Activated CD4-positive, alpha-beta T cell treated with anti-CD3 and anti-CD28 coated beads, Interleukin-2, amount 50 U/mL, for 48 hours (primary cell): ENCODE measurements around the gene SLC25A27.

Experiments used
- DNase-seq, 2 experiments: peaks; one replicate each; pipeline ENCODE4 v3.0.0-alpha.2; 2020

Gene SLC25A27

DNA sequence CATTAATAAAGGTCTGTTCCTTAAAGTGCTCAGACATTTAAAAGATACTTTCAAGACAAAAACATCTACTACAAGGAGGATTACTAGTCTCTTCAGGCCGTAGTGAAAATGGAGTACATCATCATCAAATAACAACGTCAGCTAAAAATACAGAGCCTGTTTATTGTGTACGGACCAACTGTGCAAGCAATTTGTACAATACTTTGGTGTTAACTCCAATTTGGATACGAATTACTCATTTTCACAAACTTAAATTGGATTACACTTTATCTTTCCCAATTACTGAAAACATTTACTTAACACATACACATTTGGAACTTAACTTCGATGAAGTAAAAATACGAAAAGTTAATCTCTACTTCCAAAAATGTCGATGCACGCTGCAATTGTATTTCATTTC lies 959 bp upstream of the SLC25A27 start:
- no peak for DNase-seq

DNA sequence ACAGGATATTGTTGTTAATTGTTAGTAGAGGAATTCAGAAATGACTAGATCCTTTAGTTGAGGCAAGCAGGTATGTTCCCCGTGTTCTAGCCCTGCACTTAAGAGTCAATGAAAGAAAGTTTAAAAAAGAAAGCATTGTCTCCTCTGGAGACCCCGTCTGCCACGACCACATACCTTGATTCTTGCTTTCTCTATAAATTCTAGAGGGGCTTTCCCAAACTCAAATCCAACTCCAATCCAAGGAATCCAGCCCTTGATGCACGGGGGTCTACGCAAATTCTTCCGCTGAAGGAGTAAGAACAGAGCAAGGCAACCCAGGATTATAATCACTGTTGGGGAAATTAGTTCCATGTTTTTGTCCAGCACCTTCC lies 558 bp upstream of the SLC25A27 start:
- no peak for DNase-seq

DNA sequence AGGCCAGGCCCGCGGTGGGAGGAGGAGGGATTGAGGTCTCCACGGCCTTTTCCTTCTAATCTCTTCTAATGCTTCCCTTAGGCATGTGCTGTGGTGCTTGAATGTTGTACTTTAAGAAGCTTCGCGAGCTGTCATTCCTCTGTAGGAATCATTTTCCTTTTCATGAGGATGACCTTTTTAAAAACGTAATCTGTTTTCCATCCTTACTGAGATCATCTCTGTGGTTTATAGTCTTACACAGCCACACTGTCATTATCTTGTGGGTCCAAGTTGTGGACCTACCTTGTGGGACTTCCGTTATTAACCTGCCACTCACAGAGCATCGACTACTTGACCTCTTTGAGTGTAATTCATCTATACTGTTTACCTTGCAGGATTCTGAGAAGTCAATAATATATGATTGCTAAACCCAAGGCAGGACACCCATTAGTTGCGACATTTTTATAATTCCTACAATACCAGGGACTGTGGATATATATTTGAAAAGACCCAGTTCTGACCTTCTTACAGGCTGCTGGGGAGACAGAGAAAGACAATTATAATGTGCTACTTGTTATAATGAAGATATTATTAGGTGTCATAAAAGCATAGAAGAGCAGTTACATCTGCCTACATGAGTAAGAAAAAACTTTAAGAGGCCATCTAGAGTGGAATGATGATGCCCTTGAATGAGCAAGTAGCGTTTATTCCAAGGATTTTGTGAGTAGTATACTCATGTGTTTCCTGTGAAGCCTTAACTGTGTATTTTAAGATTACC lies 842 bp downstream of the SLC25A27 start:
- DNase-seq: no peak

DNA sequence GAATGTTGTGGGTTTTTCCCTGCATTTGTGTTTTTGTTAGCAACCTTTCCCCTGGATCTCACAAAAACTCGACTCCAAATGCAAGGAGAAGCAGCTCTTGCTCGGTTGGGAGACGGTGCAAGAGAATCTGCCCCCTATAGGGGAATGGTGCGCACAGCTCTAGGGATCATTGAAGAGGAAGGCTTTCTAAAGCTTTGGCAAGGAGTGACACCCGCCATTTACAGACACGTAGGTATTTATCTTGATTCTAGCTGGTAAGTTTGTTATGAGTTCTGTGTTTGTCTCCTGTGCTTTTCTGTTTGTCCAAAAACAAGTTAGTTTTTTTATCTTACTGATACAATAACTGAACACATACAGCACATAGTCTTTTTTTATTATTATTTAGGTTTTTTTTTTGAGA lies 3.0 kb downstream of the SLC25A27 start:
- no peak for DNase-seq

DNA sequence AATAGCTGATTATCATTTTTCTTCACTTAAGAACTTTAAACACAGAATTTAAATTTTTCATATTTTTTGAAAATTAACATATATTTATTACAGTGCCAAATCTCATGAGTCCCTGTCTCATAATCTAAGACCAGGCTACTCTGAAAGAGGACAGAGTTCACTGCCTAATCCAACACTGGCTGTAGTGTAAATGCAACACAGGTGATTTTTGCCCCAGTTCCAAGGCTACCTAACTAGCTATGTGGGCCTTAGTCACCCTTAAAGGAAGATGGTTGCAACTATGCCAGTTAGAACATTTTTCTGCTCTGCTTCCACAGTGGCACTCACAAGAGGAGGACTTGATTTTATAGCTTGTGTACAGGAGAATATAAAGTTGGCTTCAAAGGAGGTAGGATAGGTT lies 4.9 kb downstream of the SLC25A27 start:
- DNase-seq: no peak

DNA sequence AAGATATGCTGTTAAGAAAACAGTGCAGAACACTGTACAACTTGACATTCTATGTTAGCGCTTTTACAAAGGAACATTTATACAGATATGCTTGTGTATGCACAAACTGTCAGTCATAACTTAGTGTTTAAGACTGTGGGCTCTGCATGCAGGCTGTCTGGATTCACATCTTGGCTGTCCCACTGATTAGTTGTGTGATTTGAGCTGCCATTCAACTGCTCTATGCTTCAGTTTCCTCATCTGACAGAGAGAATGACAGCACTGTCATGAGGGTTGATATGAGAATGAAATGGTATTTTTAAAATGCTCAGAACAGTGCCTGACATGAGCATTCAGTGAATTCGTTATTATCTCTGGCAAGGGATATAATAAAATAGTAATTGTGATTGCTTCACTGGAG lies 8.7 kb downstream of the SLC25A27 start:
- DNase-seq: no peak

DNA sequence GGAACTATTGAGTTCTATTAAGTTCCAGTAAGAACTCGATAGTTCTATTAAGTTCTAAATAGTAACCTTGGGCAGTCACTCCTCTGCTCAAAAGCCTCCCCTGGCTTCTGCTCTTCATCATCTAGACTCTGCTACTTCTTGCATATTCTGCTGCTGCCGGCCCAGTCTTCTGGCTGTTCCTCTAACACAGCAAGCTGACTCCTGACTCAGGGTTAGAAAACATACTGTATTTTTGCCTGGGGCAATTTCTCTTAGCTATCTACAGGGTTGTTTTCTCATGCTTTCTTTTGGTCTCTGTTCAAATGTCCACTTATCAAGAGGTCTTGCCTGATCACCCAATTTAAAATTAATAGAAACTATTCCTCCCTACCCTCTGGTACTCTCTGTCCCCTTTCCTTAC lies 14.6 kb downstream of the SLC25A27 start:
- DNase-seq: no peak

DNA sequence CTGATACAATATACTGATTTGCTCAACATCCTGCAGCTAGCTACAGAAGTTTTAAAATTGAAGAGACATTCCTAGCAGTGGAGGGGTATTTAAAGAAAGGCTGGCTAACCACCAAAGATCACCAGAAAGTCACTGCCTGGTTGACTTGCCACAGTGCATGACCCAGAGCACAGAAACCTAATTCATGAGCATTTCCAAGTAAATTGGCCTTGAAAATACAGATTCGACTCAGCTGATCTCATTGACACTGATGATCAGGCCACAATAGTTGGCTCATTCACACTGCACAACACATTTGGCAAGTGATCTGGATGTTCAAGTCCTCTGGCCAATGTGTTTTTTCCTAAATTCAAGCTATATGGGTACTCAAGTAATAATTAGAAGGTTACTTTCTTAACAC lies 21.6 kb downstream of the SLC25A27 start:
- DNase-seq: no peak

DNA sequence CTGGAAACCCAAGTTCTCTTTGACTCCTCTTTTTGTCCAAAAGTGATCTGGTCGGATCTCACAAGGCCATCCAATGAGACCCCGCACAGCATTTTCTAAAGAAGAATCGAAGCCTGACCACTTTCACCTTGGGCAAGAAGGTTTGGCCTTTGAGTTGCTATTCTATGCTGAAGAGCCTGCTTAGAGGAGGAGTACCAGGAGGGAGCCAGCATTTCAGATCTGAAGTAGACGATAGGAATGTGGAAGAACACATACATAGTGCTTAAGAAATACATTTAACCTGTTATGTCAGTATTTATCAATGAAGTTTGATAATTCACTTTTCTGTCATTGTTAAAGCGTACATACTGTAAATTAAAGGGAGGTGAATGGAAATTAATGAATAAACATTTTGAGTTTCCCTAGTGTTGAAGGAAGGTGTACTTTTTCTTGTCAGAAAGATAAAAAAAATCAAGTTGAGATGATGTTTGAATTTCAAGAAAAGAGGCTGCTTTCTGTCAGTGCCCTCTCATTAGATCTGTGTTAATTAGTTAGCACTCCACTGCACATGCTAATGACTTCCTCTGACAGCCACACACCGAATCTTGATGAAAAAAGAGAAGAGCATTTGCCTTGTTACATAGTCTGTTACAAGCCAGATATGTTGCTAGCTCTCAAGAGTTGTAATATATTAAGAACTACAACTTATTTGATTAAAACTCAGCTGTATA lies 24.0 kb downstream of the SLC25A27 start:
- DNase-seq: no peak

DNA sequence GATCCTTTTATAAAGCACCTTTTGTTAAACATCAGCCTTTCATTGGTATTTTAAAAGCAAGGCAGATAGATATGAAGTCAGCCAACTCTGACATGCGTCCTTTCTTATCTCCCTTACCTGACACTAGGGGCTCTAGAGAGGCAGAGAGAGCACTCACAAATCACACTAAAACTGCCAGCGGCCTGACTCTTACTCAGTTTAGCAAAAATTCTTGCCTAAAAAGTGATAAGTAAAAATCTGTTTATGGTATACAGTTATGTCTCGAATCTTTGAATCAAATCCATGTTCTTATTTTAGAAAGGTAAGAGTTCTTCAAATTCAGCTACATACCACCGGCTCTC lies 24.5 kb downstream of the SLC25A27 start:
- no peak for DNase-seq

DNA sequence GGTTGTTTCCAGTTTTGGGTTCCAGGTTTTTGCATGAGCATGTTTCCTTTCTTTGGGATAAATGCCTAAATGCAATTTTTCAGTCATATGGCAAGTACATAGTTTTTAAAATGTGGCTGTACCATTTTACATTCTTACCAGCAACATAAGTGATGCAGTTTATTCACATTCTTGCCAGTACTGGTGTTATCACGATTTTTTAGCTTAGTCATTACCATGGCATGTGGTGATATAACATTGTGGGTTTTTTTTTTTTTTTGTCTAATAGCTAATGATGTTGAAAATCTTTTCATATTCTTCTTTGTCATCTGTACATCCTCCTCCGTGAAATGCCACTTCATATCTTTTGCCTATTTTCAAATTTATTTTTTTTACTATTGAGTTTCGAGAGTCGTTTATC lies 32.0 kb downstream of the SLC25A27 start:
- no peak for DNase-seq

DNA sequence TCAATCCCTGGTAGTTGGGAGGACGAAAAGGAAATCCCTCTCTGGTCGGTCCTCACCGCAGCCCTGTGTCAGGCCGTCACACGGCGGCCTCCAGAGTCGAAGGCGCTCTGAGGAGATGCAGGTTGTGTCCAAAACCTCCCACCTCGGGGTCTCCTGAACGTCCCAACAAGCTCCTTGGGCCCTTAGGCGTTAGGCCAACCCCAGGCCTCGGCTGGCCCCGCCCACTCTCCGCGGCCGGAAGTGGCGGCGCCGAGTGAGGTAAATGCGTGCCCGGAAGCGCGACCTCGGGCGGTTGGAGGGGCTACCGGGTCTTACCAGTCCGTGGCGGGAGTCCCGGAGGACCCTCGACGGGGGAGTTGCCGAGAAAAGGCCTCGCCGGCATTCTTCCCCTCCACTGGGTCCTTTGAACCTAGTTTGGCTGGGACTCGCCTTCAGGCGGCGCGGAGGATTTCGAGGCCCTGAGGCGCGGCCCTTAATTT lies 34.9 kb downstream of the SLC25A27 start, which contains the start of gene TDRD6:
Gene TDRD6 (plus strand): TSS at position 267 of the 479 bp plus-strand sequence. CDS start 244 bp downstream, outside the sequence.
- no peak for DNase-seq

DNA sequence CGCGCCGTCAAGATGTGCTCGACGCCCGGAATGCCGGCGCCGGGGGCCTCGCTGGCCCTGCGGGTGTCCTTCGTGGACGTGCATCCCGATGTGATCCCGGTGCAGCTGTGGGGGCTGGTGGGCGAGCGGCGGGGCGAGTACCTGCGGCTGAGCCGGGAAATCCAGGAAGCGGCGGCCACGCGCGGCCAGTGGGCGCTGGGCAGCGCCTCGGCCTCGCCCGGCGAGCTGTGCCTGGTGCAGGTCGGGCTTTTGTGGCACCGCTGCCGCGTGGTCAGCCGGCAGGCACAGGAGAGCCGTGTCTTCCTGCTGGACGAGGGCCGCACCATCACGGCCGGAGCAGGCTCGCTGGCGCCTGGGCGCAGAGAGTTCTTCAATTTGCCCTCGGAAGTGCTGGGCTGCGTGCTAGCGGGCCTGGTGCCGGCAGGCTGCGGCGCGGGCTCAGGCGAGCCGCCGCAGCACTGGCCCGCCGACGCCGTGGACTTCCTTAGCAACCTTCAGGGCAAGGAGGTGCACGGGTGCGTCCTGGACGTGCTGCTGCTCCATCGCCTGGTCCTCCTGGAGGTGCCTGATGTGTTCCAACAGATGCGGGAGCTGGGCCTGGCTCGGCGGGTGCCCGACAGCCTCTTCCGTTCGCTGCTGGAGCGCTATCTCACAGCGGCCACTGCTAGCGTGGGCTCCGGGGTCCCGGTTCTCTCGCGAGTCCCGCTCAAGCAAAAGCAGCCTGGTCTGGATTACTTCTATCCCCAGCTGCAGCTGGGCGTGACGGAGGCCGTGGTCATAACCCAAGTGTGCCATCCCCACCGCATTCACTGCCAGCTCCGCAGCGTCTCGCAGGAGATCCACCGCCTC lies 35.6 kb downstream of the SLC25A27 start:
- DNase-seq: no peak

DNA sequence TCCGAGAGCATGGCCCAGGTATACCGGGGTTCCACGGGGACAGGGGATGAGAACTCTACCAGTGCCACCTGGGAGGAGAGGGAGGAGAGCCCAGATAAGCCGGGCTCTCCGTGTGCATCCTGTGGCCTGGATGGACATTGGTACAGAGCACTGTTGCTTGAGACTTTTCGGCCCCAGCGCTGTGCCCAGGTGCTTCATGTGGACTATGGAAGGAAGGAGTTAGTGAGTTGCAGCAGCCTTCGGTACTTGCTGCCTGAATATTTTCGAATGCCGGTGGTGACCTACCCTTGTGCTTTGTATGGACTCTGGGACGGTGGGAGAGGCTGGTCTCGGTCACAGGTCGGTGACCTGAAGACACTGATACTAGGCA lies 36.2 kb downstream of the SLC25A27 start:
- DNase-seq: no peak

DNA sequence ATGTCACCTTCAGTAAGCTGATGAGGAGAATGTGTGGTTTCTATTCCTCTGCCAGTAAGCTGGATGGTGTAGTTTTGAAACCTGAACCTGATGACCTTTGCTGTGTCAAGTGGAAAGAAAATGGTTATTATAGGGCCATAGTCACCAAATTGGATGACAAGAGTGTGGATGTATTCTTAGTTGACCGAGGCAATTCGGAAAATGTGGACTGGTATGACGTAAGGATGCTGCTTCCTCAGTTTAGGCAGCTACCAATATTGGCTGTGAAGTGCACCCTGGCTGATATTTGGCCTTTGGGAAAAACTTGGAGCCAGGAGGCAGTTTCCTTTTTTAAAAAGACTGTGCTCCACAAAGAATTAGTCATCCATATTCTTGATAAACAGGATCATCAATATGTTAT lies 36.9 kb downstream of the SLC25A27 start:
- DNase-seq: no peak

DNA sequence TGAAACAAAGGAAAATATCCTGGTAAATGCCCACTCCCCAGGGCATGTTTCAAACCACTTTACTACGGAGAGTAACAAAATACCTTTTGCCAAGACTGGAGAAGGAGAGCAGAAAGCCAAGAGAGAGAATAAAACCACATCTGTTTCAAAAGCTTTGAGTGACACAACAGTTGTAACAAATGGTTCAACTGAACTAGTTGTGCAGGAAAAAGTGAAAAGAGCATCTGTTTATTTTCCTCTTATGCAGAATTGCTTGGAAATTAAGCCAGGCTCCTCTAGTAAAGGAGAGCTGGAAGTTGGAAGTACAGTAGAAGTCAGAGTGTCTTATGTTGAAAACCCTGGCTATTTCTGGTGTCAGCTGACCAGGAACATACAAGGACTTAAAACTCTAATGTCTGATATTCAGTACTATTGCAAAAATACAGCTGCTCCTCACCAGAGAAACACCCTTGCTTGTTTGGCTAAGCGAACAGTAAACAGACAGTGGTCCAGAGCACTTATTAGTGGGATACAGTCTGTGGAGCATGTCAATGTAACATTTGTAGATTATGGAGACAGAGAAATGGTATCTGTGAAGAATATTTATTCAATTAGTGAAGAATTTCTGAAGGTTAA lies 37.5 kb downstream of the SLC25A27 start:
- DNase-seq: no peak

DNA sequence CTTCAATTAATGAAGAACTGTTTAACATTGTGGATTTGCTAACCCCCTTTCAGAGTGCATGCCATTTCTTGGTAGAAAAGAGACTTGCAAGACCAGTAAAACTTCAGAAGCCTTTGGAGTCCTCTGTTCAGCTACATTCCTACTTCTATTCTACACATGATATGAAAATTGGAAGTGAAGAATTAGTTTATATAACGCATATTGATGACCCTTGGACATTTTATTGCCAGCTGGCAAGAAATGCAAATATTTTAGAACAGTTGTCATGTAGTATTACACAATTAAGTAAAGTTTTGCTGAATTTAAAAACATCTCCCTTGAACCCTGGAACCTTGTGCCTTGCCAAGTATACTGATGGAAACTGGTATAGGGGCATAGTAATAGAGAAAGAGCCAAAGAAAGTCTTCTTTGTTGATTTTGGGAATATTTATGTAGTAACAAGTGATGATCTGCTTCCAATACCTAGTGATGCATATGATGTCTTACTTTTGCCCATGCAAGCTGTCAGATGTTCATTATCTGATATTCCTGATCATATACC lies 38.2 kb downstream of the SLC25A27 start:
- no peak for DNase-seq

DNA sequence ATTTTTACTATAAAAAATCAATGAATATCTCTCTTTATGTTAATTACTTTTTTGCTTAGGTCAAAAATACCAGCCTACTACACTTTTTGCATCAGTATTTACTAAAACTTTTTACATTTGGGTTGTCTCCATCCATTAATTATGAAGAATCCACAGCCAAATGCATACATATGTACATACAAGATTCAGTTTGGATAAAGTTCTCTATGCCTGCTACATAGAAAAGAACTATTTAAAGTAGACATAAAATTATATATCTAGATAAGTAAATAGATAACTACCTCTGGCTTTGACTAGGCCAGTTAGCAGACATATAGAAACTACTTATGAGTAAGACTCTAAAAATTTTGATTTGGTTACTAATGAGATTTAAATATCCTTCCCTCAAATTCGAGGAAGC lies 47.2 kb downstream of the SLC25A27 start:
- DNase-seq: no peak

DNA sequence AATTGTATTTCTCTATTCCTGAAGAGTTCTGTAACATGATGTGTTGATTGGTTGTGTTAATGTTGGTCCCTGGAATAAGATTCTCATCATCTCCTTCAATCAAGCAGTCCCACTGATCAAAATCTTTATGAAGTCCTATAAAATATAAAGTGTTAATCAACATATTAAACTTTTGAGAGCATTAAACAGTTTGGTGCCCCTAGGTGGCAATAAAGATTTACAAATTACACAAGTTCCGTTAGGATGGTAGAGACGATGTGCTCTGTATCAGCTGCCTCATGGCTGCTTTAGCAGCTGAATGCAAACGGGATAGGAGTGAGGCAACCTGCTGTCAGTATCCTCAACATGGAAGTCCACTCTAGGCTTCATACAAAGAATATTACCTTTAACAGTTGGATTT lies 51.8 kb downstream of the SLC25A27 start:
- DNase-seq: no peak

DNA sequence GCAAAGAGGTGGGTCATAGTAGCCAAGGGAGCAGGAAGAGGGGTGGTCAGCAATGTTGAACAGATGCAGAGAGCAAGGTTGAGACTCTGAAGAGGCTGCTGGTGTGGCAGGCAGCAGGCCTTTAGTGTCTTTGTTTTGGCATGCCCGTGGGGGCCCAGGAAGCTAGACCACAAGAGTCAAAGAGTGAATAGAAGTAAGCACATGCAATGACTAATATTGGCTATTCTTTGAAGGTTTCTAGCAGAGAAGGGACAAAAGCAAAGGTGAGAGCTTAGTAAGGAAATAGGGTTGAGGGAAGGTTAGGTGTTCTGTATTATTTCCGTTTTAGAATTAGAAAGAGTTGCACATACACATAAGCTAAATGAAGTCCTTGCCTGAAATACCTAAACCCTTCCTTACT lies 53.7 kb downstream of the SLC25A27 start:
- no peak for DNase-seq

DNA sequence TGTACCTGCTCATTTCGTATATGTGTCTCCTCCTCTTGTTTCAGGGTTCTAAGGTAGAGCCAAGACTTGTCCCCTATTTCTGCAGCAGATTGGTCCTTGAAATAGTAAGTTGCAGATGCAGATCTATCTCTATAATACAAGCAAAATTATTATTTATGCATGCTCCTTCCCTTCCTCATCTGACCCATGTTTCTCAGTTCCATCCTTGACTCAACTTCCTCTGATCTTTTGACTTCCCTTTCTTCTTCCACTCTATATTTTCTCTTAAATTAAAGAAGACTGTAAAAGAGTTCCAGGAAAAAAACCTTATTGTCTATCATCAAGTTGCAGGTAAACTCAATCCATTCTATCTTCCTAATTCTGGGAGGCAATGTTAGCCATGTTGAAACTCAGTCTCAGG lies 58.7 kb downstream of the SLC25A27 start:
- DNase-seq: no peak

DNA sequence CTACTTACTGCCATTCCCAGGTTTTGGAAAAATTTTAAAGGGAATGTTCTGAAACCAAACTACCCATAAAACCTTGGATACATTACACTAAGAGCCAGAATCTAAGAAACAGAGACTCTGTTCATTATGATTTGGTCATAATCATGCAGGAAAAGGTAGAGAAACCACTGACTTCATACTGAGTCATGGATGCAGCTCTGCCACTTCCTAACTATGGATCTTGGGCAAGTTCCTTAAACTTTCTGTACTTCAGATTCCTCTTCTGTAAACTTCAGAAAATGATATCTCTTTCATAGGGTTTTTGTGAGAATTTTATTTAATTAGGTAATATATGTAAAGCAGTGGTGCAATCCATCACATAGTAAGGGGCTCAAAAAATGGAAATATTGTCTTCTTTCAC lies 62.4 kb downstream of the SLC25A27 start:
- DNase-seq: no peak

DNA sequence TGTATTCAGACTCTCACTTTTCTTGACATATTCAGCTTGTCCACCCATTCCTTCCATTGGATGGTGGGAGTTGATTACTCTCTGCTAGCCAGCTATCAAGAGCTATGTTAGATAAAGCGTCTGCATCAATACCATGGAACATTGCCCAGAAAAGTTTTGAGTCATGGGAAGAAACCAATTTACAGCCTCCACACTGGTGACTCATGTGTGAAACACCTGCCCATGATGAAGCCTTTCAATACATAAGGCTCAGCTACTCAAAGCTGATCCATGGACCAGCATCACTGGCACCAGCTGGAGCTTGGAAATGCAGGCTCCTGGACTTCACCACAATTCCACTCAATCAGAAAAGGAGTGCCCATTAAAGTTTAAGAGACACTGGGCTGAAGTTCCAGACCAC lies 66.3 kb downstream of the SLC25A27 start:
- no peak for DNase-seq
